Heart right ventricle (tissue), 16 donors: Measurements from ENCODE around the gene CEBPE. TPM values are rescaled to one million over a fixed set of nuclear protein-coding genes. Genes with fewer than 3 reads are reported as not detected.

Source experiments
- ATAC-seq, 8 donors: fragments of 200-7000 bp; cut with Tn5 transposase; one replicate each; pipeline ENCODE4 v1.9.1; 2020; ENCODE audit warnings: mild to moderate bottlenecking in 8 of 8, moderate library complexity in 8 of 8, moderate number of reproducible peaks in 1 of 8
- DNase-seq, 2 donors: peaks; one replicate each; pipeline ENCODE4 v3.0.0-alpha.2; 2020
- H3K27ac ChIP-seq, 10 donors: fragments of 200-600 bp; sonication (generic) in 2 of 10; one replicate each; pipeline versions ENCODE4 v1.5.0 to v1.8.0; 2020 to 2022; ENCODE audit warnings: mild to moderate bottlenecking in 3 of 10
- H3K27me3 ChIP-seq, 7 donors: fragments of 200-600 bp; one replicate each; pipeline ENCODE4 v1.8.0; 2021 to 2022; ENCODE audit warnings: mild to moderate bottlenecking in 2 of 7
- H3K36me3 ChIP-seq, 9 donors: fragments of 200-600 bp; sonication (generic) in 1 of 9; one replicate each; pipeline versions ENCODE4 v1.5.0 to v1.8.0; 2020 to 2022; ENCODE audit warnings: mild to moderate bottlenecking in 2 of 9
- H3K4me1 ChIP-seq, 9 donors: fragments of 200-600 bp; sonication (generic) in 1 of 9; one replicate each; pipeline versions ENCODE4 v1.5.0 to v1.8.0; 2020 to 2022; ENCODE audit warnings: mild to moderate bottlenecking in 4 of 9
- H3K4me3 ChIP-seq, 10 donors: fragments of 200-600 bp; sonication (generic) in 2 of 10; one replicate each; pipeline versions ENCODE4 v1.5.0 to v1.8.0; 2020 to 2022; ENCODE audit warnings: mild to moderate bottlenecking in 7 of 10, moderate library complexity in 2 of 10
- H3K9me3 ChIP-seq, 11 donors: fragments of 200-600 bp in 10 of 11; sonication (generic) in 2 of 11; one replicate each; pipeline versions ENCODE4 v1.5.0 to v1.8.0; 2013 to 2022; ENCODE audit warnings: mild to moderate bottlenecking in 2 of 11, control low read depth in 1 of 11, moderate library complexity in 1 of 11
- WGBS, 2 donors: extraction: QIAGEN DNeasy Blood & Tissue Kit; methylation state at CpG; one replicate each; pipeline ENCODE4 v1.1.7; 2013; ENCODE audit warnings: inconsistent platforms in 1 of 2; 5-methylcytosine and 5-hydroxymethylcytosine counted together
- intact Hi-C, 10 donors: fragments of 100-400 bp; cut with DNase I; formaldehyde crosslinking; loops; one replicate each; pipeline versions ENCODE4 v1.11.1 to v1.14.2; 2022
- polyA plus RNA-seq, 2 donors: library from polyadenylated mRNA; stranded (reverse); fragments of 200-250 nt; gene quantifications; one replicate each; pipeline ENCODE4 v1.2.3, GENCODE V29; 2013
- total RNA-seq, 10 donors: library from RNA; stranded (reverse); fragmentation: NEBNext Ultra II Directional in 3 of 10; extraction: Animal tissue kit (Norgen Biotek cat#: 25700) in 3 of 10; gene quantifications; one replicate each; pipeline versions ENCODE4 v1.2.1 to v1.2.4, GENCODE V29; 2021 to 2023
- TF ChIP-seq, protein P1 (sequence below), 9 donors: fragments of 200-600 bp; sonication (generic) in 2 of 9; IDR thresholded peaks; one replicate each; pipeline versions ENCODE4 v1.5.0 to v1.8.0; 2021 to 2022; ENCODE audit warnings: antibody characterized with exemption in 9 of 9, mild to moderate bottlenecking in 5 of 9, moderate library complexity in 1 of 9
- donor health status: Arrhythmogenic right ventricular cardiomyopathy.
- donor health status: ischemic (EF 13 %, LVEDD 7.1; RV severe dilation, severe dysfunction).
- donor health status: healthy with polysubstance abuse.
- donor health status: DM: no; HTN: yes; CAD: no.
- donor health status: DM: no; HTN: no; CAD: no.
- donor health status: ischemic (EF 25% LVEDD 6.9; RV normal size, moderate dysfunction).
- donor health status: ischemic (EF 25% LVEDD 5.7; RV mildly dilated, moderate dysfunction).
- donor health status: healthy.
- donor health status: DM: yes; HTN: yes; CAD: no.
- donor health status: Ischemic cardiomyopathy.
- donor health status: ischemic (EF 35%, LVEDD 5.7; RV mildly dilated, moderate dysfunction).
- donor health status: nonischemic (EF 11% LVEDD 7.7; RV severe dilation, severe dysfunction).
- donor health status: DM: yes; HTN: yes; CAD: no.
- donor health status: PGD.
- donor health status: ischemic (EF 29% LVEDD 5.4; RV normal size, mild dysfunction).
- donor health status: nonischemic (EF 23%, LVEDD 6.1; RV moderate dilation, normal function).

The CEBPE gene
- total and polyA plus RNA-seq, 12 donors = 0.07 to 0.53 TPM; not detected in 10

GRCh38 chr14:23147676-23148075, 28.6 kb upstream of the CEBPE start:
- H3K27me3 ChIP-seq = no peaks in the 10 kb centered on the region
- intact Hi-C loops = no loop called here
- 28 to 51% methylated on average over 1 of the region's 1 CpG for WGBS, 2 donors
- peak in 1 of 2 donors; percentile 33 for DNase-seq
- H3K4me1 ChIP-seq = peaks cover 0 to 28% (median 14%) of the 10 kb centered on the region in 9 donors
- peak in 5 of 8 donors; percentile 20 to 70 (median 45) for ATAC-seq
- TF ChIP-seq, protein P1, sequence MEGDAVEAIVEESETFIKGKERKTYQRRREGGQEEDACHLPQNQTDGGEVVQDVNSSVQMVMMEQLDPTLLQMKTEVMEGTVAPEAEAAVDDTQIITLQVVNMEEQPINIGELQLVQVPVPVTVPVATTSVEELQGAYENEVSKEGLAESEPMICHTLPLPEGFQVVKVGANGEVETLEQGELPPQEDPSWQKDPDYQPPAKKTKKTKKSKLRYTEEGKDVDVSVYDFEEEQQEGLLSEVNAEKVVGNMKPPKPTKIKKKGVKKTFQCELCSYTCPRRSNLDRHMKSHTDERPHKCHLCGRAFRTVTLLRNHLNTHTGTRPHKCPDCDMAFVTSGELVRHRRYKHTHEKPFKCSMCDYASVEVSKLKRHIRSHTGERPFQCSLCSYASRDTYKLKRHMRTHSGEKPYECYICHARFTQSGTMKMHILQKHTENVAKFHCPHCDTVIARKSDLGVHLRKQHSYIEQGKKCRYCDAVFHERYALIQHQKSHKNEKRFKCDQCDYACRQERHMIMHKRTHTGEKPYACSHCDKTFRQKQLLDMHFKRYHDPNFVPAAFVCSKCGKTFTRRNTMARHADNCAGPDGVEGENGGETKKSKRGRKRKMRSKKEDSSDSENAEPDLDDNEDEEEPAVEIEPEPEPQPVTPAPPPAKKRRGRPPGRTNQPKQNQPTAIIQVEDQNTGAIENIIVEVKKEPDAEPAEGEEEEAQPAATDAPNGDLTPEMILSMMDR (IDR thresholded peaks at IDR 0.05) = no peak
- peaks cover 0 to 5% (median 0%) of the 10 kb centered on the region in 9 donors for H3K36me3 ChIP-seq
- H3K4me3 ChIP-seq = no peak overlapping the region
- H3K9me3 ChIP-seq = no peaks in the 10 kb centered on the region
- no peak overlapping the region for H3K27ac ChIP-seq

- Histone ChIP-seq H3K4me1 (peaks cover 0 to 33% (median 14%) of the 10 kb centered on the region in 9 donors), H3K9me3 (no peaks in the 10 kb centered on the region), H3K27me3 (no peaks in the 10 kb centered on the region), H3K36me3 (peaks cover 0 to 7% (median 0%) of the 10 kb centered on the region in 9 donors), H3K4me3 (no peak overlapping the region), H3K27ac (no peak overlapping the region)
- TF ChIP-seq, protein P1 (IDR thresholded peaks at IDR 0.05) = no peak
- ATAC-seq (no peak), DNase-seq (no peak)
- WGBS, 2 donors = 94 to 95% methylated on average over 4 of the region's 4 CpGs
- intact Hi-C loops = no loop called here
Measured at GRCh38 chr14:23146980-23147379, 27.9 kb upstream of the CEBPE start.

GRCh38 chr14:23146351-23146910, 27.4 kb upstream of the CEBPE start:
- H3K4me1 ChIP-seq = peaks cover 0 to 38% (median 14%) of the 10 kb centered on the region in 9 donors
- intact Hi-C loops = no loop called here
- H3K36me3 ChIP-seq = peaks cover 0 to 7% (median 0%) of the 10 kb centered on the region in 9 donors
- TF ChIP-seq, protein P1 (IDR thresholded peaks at IDR 0.05) = no peak
- H3K9me3 ChIP-seq = no peaks in the 10 kb centered on the region
- H3K27ac ChIP-seq = peak overlapping the region in 1 of 10 donors; percentile 1
- DNase-seq (no peak), ATAC-seq (no peak)
- no peak overlapping the region for H3K4me3 ChIP-seq
- 73 to 79% methylated on average over 2 of the region's 2 CpGs for WGBS, 2 donors
- H3K27me3 ChIP-seq = no peaks in the 10 kb centered on the region

GRCh38 chr14:23145794-23146350, 26.8 kb upstream of the CEBPE start:
- Histone ChIP-seq H3K9me3 (no peaks in the 10 kb centered on the region), H3K4me1 (peaks cover 0 to 38% (median 14%) of the 10 kb centered on the region in 9 donors), H3K36me3 (peaks cover 0 to 7% (median 0%) of the 10 kb centered on the region in 9 donors), H3K27ac (peak overlapping the region in 1 of 10 donors; percentile 1), H3K4me3 (no peak overlapping the region), H3K27me3 (no peaks in the 10 kb centered on the region)
- peak in 2 of 8 donors; percentile 25 to 48 for ATAC-seq
- 47 to 54% methylated on average over 4 of the region's 4 CpGs for WGBS, 2 donors
- no peak for DNase-seq
- TF ChIP-seq, protein P1 (IDR thresholded peaks at IDR 0.05) = no peak
- intact Hi-C loops = no loop called here
